HEK293T (cell line): ENCODE data around the gene MGAT5.

ENCODE experiments used
- CTCF ChIA-PET: fragments of 350-600 bp; formaldehyde crosslinking; extraction: SDS; loops from one replicate; lab custom pipeline; 2021; ENCODE audit warnings: antibody characterized with exemption, inconsistent platforms; lab: Yijun Ruan, JAX
- POLR2A ChIA-PET: fragments of 350-600 bp; formaldehyde crosslinking; extraction: SDS; loops from one replicate; lab custom pipeline; 2020; ENCODE audit warnings: antibody characterized with exemption, inconsistent platforms; lab: Yijun Ruan, JAX
- DNase-seq: peaks from one replicate; pipeline ENCODE4 v3.0.0; 2012; ENCODE audit warnings: mixed read lengths; ENCODE audit errors: extremely low spot score
- ARNT ChIP-seq: fragments of 450-650 bp; IDR thresholded peaks from 2 replicates; pipeline ENCODE4 v1.6.1; 2017; ENCODE audit warnings: mild to moderate bottlenecking
- BHLHE40 ChIP-seq: fragments of 450-650 bp; IDR thresholded peaks from 2 replicates; pipeline ENCODE4 v1.6.1; 2016; ENCODE audit warnings: mild to moderate bottlenecking, moderate library complexity, borderline replicate concordance
- CTBP1 ChIP-seq: fragments of 450-650 bp; IDR thresholded peaks from 2 replicates; pipeline ENCODE4 v1.6.1; 2016; ENCODE audit warnings: borderline replicate concordance
- ELF4 ChIP-seq: fragments of 450-650 bp; IDR thresholded peaks from 2 replicates; pipeline ENCODE4 v1.6.1; 2017; ENCODE audit warnings: antibody characterized with exemption
- FOXA1 ChIP-seq: fragments of 450-650 bp; IDR thresholded peaks from 2 replicates; pipeline ENCODE4 v1.6.1; 2016; ENCODE audit warnings: mild to moderate bottlenecking
- FOXK2 ChIP-seq: fragments of 450-650 bp; IDR thresholded peaks from 2 replicates; pipeline ENCODE4 v1.6.1; 2016; ENCODE audit warnings: mild to moderate bottlenecking
- FOXM1 ChIP-seq: fragments of 450-650 bp; IDR thresholded peaks from 2 replicates; pipeline ENCODE4 v1.6.1; 2017; ENCODE audit warnings: mild to moderate bottlenecking, borderline replicate concordance
- HDGF ChIP-seq: fragments of 450-650 bp; IDR thresholded peaks from 2 replicates; pipeline ENCODE4 v1.6.1; 2017; ENCODE audit warnings: antibody characterized with exemption, borderline replicate concordance
- L3MBTL2 ChIP-seq: fragments of 450-650 bp; conservative IDR thresholded peaks from 2 replicates; pipeline ENCODE4 v1.6.1; 2016; ENCODE audit warnings: mild to moderate bottlenecking
- LEF1 ChIP-seq: fragments of 450-650 bp; IDR thresholded peaks from 2 replicates; pipeline ENCODE4 v1.6.1; 2017; ENCODE audit warnings: mild to moderate bottlenecking, borderline replicate concordance
- NFRKB ChIP-seq: fragments of 450-650 bp; IDR thresholded peaks from 2 replicates; pipeline ENCODE4 v1.6.1; 2016; ENCODE audit warnings: mild to moderate bottlenecking, moderate library complexity
- SP1 ChIP-seq: fragments of 450-650 bp; IDR thresholded peaks from 2 replicates; pipeline ENCODE4 v1.6.1; 2017
- SUZ12 ChIP-seq: fragments of 450-650 bp; IDR thresholded peaks from 2 replicates; pipeline ENCODE4 v1.6.1; 2016; ENCODE audit warnings: mild to moderate bottlenecking
- TARDBP ChIP-seq: fragments of 450-650 bp; IDR thresholded peaks from 2 replicates; pipeline ENCODE4 v1.6.1; 2016
- ZNF384 ChIP-seq: fragments of 450-650 bp; IDR thresholded peaks from 2 replicates; pipeline ENCODE4 v1.6.1; 2016
- TF ChIP-seq, protein P1 (sequence below): fragments of 450-650 bp; IDR thresholded peaks from 2 replicates; pipeline ENCODE4 v1.6.1; 2016

The MGAT5 gene

DNA sequence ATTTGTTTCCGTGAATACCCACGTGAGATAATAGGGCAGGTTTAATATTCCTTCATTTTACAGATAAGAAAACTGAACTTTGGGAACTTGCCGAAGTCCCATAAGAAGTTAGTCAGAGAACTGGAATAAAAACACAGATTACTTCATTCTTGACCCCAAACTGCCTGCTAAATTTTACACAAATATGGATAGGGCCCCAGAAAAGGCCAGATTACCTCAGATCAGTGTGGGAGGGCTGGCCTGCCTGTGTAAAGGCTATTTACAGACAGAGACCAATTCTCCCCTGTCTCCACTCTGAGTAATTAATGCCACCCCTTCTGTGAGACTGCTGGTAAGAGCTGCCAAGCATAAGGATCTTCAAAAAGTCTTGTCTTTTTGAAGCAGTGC, 139.2 kb downstream of the MGAT5 start:
- DNase-seq: no peak
- POLR2A ChIA-PET: no interaction called here
- TF ChIP-seq, protein P1, sequence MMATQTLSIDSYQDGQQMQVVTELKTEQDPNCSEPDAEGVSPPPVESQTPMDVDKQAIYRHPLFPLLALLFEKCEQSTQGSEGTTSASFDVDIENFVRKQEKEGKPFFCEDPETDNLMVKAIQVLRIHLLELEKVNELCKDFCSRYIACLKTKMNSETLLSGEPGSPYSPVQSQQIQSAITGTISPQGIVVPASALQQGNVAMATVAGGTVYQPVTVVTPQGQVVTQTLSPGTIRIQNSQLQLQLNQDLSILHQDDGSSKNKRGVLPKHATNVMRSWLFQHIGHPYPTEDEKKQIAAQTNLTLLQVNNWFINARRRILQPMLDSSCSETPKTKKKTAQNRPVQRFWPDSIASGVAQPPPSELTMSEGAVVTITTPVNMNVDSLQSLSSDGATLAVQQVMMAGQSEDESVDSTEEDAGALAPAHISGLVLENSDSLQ: no peak
- TF ChIP-seq ZNF384: no peak
- no peak for TF ChIP-seq ARNT
- TF ChIP-seq CTBP1: no peak
- CTCF ChIA-PET: no interaction called here

DNA sequence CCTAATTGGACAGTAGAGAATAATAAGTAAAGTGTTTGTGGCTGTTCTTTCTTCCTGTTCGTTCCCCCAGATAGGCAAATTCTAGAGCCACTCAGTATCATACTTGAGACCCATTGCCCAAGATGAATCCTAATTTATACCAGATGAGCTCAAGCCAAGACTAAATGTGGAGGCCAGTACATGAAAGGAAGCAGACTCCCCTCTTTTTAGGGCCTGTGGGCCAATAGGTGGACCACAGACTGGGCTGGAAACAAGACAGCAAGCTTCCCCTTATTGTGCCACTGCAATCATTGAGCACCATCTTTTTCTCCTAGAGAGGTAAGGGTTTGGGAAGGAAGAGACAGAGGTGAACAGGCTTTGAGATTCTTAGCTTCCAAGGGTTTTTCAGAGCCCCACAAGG, 141.9 kb downstream of the MGAT5 start:
- no peak for DNase-seq
- ChIA-PET POLR2A (no interaction called here), CTCF (no interaction called here)
- no peak for TF ChIP-seq TARDBP
- TF ChIP-seq SUZ12: no peak
- TF ChIP-seq ARNT: no peak
- no peak for TF ChIP-seq CTBP1
- TF ChIP-seq BHLHE40: no peak
- TF ChIP-seq FOXA1: no peak
- TF ChIP-seq, protein P1: no peak
- no peak for TF ChIP-seq ZNF384
- TF ChIP-seq FOXM1: no peak
- no peak for TF ChIP-seq ELF4
- TF ChIP-seq L3MBTL2: no peak
- no peak for TF ChIP-seq SP1
- TF ChIP-seq FOXK2: no peak
- TF ChIP-seq HDGF: no peak

DNA sequence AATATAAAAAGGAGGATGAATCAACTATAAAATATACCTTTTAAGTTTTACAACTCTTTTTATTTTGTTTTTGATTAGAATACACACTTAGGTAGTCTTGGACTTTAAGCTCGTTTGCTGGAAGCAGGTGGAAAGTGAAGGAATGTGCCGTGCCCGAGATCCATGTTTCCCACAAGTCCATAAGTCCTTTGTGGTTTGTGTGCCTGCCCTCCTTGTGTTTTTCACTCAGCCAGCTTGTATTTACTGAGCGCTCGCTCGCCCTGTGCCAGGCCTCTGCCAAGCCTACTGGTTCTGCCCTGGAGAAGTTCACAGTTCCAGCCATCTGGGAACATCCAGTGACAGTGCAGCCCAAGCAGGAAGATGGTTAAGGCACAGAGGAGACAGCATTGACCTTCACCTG, 142.6 kb downstream of the MGAT5 start:
- CTCF ChIA-PET: no interaction called here
- POLR2A ChIA-PET: no interaction called here

DNA sequence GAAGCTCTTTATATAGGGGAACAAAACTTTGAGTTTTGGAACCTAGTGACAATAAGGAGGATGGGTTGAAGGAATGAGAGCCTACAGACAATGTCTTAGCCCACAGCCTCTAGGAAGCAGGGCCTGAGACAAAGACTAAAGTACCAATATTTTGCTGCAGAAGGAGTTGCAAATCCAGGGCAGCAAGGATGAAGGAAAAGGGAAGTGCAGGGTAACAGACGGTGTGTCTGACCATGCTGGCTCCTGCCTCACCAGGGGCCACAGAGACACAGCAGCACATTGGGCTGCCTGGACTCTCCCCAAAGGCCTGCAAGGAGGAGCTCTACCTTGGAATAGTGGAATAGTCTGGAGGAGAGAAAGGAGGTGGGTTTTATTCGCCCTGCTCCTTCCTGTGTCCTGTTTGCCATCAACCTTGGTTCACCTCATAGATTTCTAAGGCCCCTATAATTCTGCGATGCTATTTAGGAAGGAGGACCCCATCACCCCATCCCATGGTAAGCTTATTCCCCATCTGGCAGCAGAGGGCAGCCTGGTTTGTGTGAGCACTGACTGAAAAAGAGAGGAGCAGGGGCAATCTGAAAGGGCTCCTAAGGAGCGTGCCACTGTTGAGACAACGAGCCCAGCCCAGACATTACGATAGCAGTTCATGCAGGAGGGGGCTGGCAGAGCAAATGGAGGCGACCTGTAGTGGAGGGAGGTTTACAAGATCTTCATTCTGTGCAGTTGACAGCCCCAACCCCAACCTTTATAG, 143.4 kb downstream of the MGAT5 start:
- POLR2A ChIA-PET: no interaction called here
- no peak for TF ChIP-seq LEF1
- no peak for TF ChIP-seq HDGF
- no peak for TF ChIP-seq FOXA1
- CTCF ChIA-PET: interaction anchor here (0.5 kb wide), 1 partner anchor 20 kb away, joined by 3 read pairs; no protein-coding TSS in a partner anchor
- no peak for DNase-seq

More for the DNA sequence above, 142.6 kb downstream of the MGAT5 start:
- DNase-seq: no peak
- no peak for TF ChIP-seq SUZ12
- no peak for TF ChIP-seq FOXM1
- TF ChIP-seq ARNT: no peak
- no peak for TF ChIP-seq FOXA1
- TF ChIP-seq, protein P1: no peak
- TF ChIP-seq NFRKB: no peak
- no peak for TF ChIP-seq ELF4

DNA sequence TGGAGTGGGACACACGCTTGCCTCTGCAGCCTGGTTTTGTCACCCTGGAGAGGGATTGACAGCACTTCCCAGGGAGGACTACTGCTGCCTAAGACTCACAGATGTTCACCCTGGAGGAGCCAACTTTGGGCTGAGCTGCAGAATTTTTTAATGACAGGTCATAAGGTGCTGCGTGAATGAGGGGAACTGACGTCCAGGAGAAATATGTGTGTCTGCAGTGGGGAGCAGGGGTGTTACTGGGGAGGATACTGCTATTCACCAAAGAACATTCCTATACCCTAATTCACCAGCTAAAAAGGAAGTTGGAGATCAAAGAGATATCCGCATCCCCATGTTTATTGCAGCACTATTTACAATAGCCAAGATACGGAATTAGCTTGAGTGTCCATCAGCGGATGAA, 144.4 kb downstream of the MGAT5 start:
- CTCF ChIA-PET: interaction anchor here (1.0 kb wide), 1 partner anchor 14 kb away, joined by 3 read pairs; no protein-coding TSS in a partner anchor
- POLR2A ChIA-PET: no interaction called here
- DNase-seq: no peak
- TF ChIP-seq, protein P1: no peak
- TF ChIP-seq LEF1 (no peak), BHLHE40 (no peak), ARNT (no peak), FOXA1 (no peak), SUZ12 (no peak), SP1 (no peak), NFRKB (no peak), HDGF (no peak)

DNA sequence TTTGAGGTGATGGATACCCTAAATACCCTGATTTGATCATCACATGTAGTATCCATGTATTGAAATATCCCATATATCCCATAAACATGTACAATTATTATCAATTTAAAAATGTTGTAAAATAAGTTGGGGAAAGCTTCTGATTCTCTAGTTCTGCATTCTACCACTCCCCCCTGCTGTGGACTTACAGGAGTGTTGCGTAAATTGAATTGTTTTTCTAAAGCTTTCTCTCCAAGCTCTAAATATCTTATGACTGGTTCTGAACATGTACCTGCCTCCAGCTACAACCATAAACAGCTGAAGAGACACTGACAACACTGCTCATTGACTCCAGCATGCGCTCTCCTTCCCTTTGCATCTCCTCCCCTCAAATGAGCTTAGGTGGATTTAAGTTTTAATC, 145.2 kb downstream of the MGAT5 start:
- ChIA-PET POLR2A (no interaction called here), CTCF (interaction anchor here (1.0 to 1.8 kb wide), 2 partner anchors 12 to 13 kb away, joined by 3 to 10 read pairs; no protein-coding TSS in a partner anchor)
- no peak for DNase-seq
- TF ChIP-seq ELF4: no peak
- no peak for TF ChIP-seq FOXM1
- no peak for TF ChIP-seq FOXK2
- TF ChIP-seq NFRKB: no peak
- no peak for TF ChIP-seq ARNT
- no peak for TF ChIP-seq L3MBTL2
- TF ChIP-seq SUZ12: no peak
- no peak for TF ChIP-seq TARDBP
- no peak for TF ChIP-seq ZNF384
- no peak for TF ChIP-seq LEF1
- no peak for TF ChIP-seq CTBP1
- TF ChIP-seq HDGF: no peak
- no peak for TF ChIP-seq BHLHE40
- no peak for TF ChIP-seq FOXA1
- TF ChIP-seq, protein P1: no peak
- no peak for TF ChIP-seq SP1
